ENCODE measurements around the gene NMT2. TPM values are rescaled to one million over a fixed set of nuclear protein-coding genes. Genes with fewer than 3 reads are reported as not detected.

The NMT2 gene
- 13.1 and 14.7 TPM in 2 replicates for polyA plus RNA-seq (2011; rRNA removed)
- polyA plus RNA-seq (2012; cell fraction: cytosol; rRNA removed), result 9.0 and 9.3 TPM in 2 replicates
- 5.6 and 16.5 TPM in 2 replicates for polyA plus RNA-seq (2012; cell fraction: nucleus; rRNA removed)
- 19.6 to 23.2 TPM (median 22.5 TPM) in 3 replicates for polyA plus RNA-seq (2017; fragmentation: RNase III; extraction: RNeasy Plus Mini Kit Qiagen cat#74134 plus additional on column Dnase treatment)
- 5.5 and 7.5 TPM in 2 replicates for polyA minus RNA-seq (2011; rRNA and poly(A)+ RNA removed)

DNA sequence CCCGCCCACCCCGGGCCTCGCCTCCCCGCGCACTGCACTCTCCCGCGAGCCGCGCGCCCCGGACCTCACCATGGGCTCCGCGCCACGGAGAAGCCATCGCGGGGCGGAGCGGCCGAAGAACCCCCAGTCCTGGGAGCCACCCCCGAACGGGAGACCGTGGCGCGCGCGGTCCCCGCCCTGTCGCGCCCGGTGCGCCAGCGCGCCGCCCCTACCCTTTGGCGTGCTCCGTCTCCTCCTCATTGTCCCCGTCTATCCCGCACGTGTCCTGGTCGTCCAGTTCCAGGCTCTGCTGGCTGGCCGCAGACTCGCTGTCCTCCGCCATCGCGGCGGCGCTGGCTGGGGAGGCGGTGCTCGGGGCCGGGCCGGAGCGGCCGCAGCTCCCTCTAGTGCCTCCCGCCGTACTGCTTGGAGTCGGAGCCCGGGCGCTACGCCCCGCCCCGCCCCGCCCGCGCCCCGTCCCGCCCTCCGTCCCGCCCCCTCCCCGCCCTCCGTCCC, at the start of gene NMT2:
Gene NMT2 (minus strand): TSS at position 403 of the 495 bp plus-strand sequence. CDS start 81 bp downstream, at position 322.
- ATAC-seq (peak; percentile 91 to 92), DNase-seq (ENCODE audit: low read depth in 1 of 2, low spot score in 1 of 2) (peak in 1 of 2 experiments; percentile 81), FAIRE-seq (no peak)
- 1% methylated on average over 33 of the region's 70 CpGs for WGBS (ENCODE audit: missing lambda C conversion rate)
- ChIA-PET POLR2A (interaction anchor here (0.6 to 1.3 kb wide), 11 partner anchors 12 to 290 kb away, joined by 3 to 9 read pairs (median 3); partner anchors contain the start of genes MEIG1 and RPP38), CTCF (interaction anchor here (0.9 to 1.5 kb wide), 6 partner anchors 9 to 203 kb away, joined by 3 to 6 read pairs (median 4); partner anchors contain the start of gene FAM171A1)
- Histone ChIP-seq H3K4me1 (peaks cover 19% of the 10 kb centered on the region), H3K27ac (peak within 1 kb of the TSS; percentile 80 to 95), H3K4me2 (peak within 1 kb of the TSS; percentile 89), H3K4me3 (peak within 1 kb of the TSS; percentile 90), H3K9me3 (no peaks in the 10 kb centered on the region)
- TF ChIP-seq PHF8 (IDR thresholded peaks at IDR 0.05; ENCODE audit: borderline replicate concordance, low read depth) (peak; percentile 56; the same call in 1 of the 2 replicates), JUN (IDR thresholded peaks at IDR 0.05) (peak; percentile 38 to 77; a peak in 2 of 5 replicates), POLR2A (IDR thresholded peaks at IDR 0.05; ENCODE audit: low read length) (peak; percentile 96), ZNF302 (CRISPR knock-in tag; IDR thresholded peaks at IDR 0.05) (no peak), POLR2AphosphoS2 (conservative IDR thresholded peaks at IDR 0.05; ENCODE audit: low read length) (no peak), ZSCAN20 (CRISPR knock-in tag; IDR thresholded peaks at IDR 0.05) (no peak), SMC3 (IDR thresholded peaks at IDR 0.05) (peak; percentile 39; the same call in 2 of the 3 replicates)
- TF ChIP-seq, protein P1, sequence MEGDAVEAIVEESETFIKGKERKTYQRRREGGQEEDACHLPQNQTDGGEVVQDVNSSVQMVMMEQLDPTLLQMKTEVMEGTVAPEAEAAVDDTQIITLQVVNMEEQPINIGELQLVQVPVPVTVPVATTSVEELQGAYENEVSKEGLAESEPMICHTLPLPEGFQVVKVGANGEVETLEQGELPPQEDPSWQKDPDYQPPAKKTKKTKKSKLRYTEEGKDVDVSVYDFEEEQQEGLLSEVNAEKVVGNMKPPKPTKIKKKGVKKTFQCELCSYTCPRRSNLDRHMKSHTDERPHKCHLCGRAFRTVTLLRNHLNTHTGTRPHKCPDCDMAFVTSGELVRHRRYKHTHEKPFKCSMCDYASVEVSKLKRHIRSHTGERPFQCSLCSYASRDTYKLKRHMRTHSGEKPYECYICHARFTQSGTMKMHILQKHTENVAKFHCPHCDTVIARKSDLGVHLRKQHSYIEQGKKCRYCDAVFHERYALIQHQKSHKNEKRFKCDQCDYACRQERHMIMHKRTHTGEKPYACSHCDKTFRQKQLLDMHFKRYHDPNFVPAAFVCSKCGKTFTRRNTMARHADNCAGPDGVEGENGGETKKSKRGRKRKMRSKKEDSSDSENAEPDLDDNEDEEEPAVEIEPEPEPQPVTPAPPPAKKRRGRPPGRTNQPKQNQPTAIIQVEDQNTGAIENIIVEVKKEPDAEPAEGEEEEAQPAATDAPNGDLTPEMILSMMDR (IDR thresholded peaks at IDR 0.05), result peak; percentile 30
- TF ChIP-seq, protein P2, sequence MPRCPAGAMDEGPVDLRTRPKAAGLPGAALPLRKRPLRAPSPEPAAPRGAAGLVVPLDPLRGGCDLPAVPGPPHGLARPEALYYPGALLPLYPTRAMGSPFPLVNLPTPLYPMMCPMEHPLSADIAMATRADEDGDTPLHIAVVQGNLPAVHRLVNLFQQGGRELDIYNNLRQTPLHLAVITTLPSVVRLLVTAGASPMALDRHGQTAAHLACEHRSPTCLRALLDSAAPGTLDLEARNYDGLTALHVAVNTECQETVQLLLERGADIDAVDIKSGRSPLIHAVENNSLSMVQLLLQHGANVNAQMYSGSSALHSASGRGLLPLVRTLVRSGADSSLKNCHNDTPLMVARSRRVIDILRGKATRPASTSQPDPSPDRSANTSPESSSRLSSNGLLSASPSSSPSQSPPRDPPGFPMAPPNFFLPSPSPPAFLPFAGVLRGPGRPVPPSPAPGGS (IDR thresholded peaks at IDR 0.05), result peak; percentile 62; the same call in 2 of the 3 replicates
- TF ChIP-seq, protein P3, sequence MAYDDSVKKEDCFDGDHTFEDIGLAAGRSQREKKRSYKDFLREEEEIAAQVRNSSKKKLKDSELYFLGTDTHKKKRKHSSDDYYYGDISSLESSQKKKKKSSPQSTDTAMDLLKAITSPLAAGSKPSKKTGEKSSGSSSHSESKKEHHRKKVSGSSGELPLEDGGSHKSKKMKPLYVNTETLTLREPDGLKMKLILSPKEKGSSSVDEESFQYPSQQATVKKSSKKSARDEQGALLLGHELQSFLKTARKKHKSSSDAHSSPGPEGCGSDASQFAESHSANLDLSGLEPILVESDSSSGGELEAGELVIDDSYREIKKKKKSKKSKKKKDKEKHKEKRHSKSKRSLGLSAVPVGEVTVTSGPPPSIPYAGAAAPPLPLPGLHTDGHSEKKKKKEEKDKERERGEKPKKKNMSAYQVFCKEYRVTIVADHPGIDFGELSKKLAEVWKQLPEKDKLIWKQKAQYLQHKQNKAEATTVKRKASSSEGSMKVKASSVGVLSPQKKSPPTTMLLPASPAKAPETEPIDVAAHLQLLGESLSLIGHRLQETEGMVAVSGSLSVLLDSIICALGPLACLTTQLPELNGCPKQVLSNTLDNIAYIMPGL (CRISPR knock-in tag; IDR thresholded peaks at IDR 0.05; ENCODE audit: borderline replicate concordance), result no peak
- TF ChIP-seq, protein P4, sequence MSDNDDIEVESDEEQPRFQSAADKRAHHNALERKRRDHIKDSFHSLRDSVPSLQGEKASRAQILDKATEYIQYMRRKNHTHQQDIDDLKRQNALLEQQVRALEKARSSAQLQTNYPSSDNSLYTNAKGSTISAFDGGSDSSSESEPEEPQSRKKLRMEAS (IDR thresholded peaks at IDR 0.05), result peak; percentile 80

DNA sequence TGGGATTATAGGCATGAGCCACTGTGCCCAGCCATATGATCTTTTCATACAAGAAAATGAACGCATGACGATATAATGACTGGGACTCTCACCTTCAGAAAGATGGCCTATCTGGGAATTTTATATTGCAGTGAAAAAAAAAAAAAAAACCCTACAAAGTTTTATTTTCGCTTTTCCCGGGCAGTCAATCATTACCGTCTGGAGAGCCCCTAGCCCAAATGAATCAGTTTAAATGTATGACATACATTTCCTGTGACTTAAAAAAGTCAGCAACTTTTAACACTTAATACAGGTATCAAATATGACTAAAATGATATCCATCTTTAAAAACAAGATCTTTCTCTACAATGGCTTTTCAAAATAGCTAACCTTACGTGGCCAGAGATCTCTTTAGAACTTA, 48.2 kb upstream of the NMT2 start:
- CTCF ChIA-PET, result no interaction called here
- no peak overlapping the region for H3K27ac ChIP-seq
- ATAC-seq, result no peak
- FAIRE-seq, result no peak
- H3K4me2 ChIP-seq, result no peak overlapping the region
- no peaks in the 10 kb centered on the region for H3K9me3 ChIP-seq
- WGBS (ENCODE audit: missing lambda C conversion rate), result 92% methylated on average over 6 of the region's 6 CpGs
- no peak for DNase-seq (ENCODE audit: low read depth in 1 of 2, low spot score in 1 of 2)
- no peak overlapping the region for H3K4me3 ChIP-seq
- H3K4me1 ChIP-seq, result no peaks in the 10 kb centered on the region
- POLR2A ChIA-PET, result no interaction called here
- TF ChIP-seq, protein P5, sequence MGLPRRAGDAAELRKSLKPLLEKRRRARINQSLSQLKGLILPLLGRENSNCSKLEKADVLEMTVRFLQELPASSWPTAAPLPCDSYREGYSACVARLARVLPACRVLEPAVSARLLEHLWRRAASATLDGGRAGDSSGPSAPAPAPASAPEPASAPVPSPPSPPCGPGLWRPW (IDR thresholded peaks at IDR 0.05), result no peak
- TF ChIP-seq, protein P2 (IDR thresholded peaks at IDR 0.05), result no peak
- TF ChIP-seq NR3C1 (IDR thresholded peaks at IDR 0.05), result no peak
- TF ChIP-seq RARB (CRISPR knock-in tag; IDR thresholded peaks at IDR 0.05), result no peak
- TF ChIP-seq HOXA7 (CRISPR knock-in tag; IDR thresholded peaks at IDR 0.05), result no peak
- no peak for TF ChIP-seq BHLHE40 (IDR thresholded peaks at IDR 0.05; ENCODE audit: low read depth, low read length)
- no peak for TF ChIP-seq KDM5A (IDR thresholded peaks at IDR 0.05)
- no peak for TF ChIP-seq CEBPB (IDR thresholded peaks at IDR 0.05)
- TF ChIP-seq, protein P3 (CRISPR knock-in tag; IDR thresholded peaks at IDR 0.05; ENCODE audit: borderline replicate concordance), result no peak
